H1 (cell line): ENCODE measurements around the gene DPP4. TPM values are rescaled to one million over a fixed set of nuclear protein-coding genes. Genes with fewer than 3 reads are reported as not detected.
A peak's percentile ranks its signal among the peaks of the same experiment; 100 is the strongest.

Experiments used
- CTCF ChIA-PET: fragments of 300-600 bp; sonication (Branson Sonifier 250); formaldehyde crosslinking; loops from one replicate; lab custom pipeline; 2021; ENCODE audit not compliant: partially characterized antibody; lab: Charles Lee
- POLR2A ChIA-PET: fragments of 300-600 bp; sonication (Branson Sonifier 250); formaldehyde crosslinking; loops from one replicate; lab custom pipeline; 2021; ENCODE audit warnings: inconsistent platforms; ENCODE audit not compliant: partially characterized antibody; lab: Charles Lee
- DNase-seq, 2 experiments: peaks; one replicate each; pipeline versions ENCODE4 v3.0.0 to v3.0.0-alpha.2; 2010 to 2022; ENCODE audit warnings: low spot score in 2 of 2, low read depth in 1 of 2, mixed read lengths in 1 of 2
- FAIRE-seq: peaks from 2 replicates; lab custom pipeline; 2011; peaks lifted over from hg19 to GRCh38; lab: Jason Lieb, UNC
- H2AFZ ChIP-seq: 2 replicates; pipeline ENCODE4 v1.8.1; 2012; ENCODE audit warnings: low read length, inconsistent platforms
- H2AK5ac ChIP-seq: 2 replicates; pipeline ENCODE4 v1.6.1; 2013; ENCODE audit warnings: low read depth, low read length
- H2BK120ac ChIP-seq: replicated peaks from 2 replicates; pipeline ENCODE3; 2013; ENCODE audit warnings: low read depth, low read length, inconsistent platforms
- H2BK12ac ChIP-seq: 2 replicates; pipeline ENCODE4 v1.6.1; 2013; ENCODE audit warnings: low read depth, low read length
- H2BK15ac ChIP-seq: 2 replicates; pipeline ENCODE4 v1.6.1; 2013; ENCODE audit warnings: low read length
- H2BK20ac ChIP-seq: 2 replicates; pipeline ENCODE4 v1.6.1; 2013; ENCODE audit warnings: low read length
- H2BK5ac ChIP-seq: 2 replicates; pipeline ENCODE4 v1.6.1; 2013; ENCODE audit warnings: low read depth, low read length
- H3K14ac ChIP-seq: 2 replicates; pipeline ENCODE4 v1.6.1; 2013; ENCODE audit warnings: inconsistent platforms; ENCODE audit not compliant: insufficient read length
- H3K18ac ChIP-seq: 2 replicates; pipeline ENCODE4 v1.6.1; 2013; ENCODE audit warnings: low read length; ENCODE audit errors: extremely low read depth
- H3K23ac ChIP-seq: 2 replicates; pipeline ENCODE4 v1.6.1; 2013; ENCODE audit warnings: inconsistent platforms; ENCODE audit not compliant: insufficient read length
- H3K23me2 ChIP-seq: 2 replicates; pipeline ENCODE4 v1.6.1; 2013; ENCODE audit warnings: low read depth, low read length
- H3K27ac ChIP-seq: 2 replicates; pipeline ENCODE4 v1.6.1; 2011; ENCODE audit warnings: low read depth, low read length, inconsistent platforms
- H3K27me3 ChIP-seq, 4 experiments: replicated peaks in 1 of 4; 1 replicate in 1 of 4; 2 replicates in 3 of 4; pipeline versions ENCODE4 v1.6.1 to v1.8.1; 2011 to 2013; ENCODE audit warnings: low read length in 3 of 4, mild to moderate bottlenecking in 3 of 4, inconsistent platforms in 2 of 4, mixed read lengths in 2 of 4, moderate library complexity in 1 of 4; ENCODE audit not compliant: control insufficient read depth in 3 of 4, insufficient read depth in 3 of 4; ENCODE audit errors: extremely low read depth in 1 of 4
- H3K36me3 ChIP-seq, 4 experiments: 2 replicates each; pipeline versions ENCODE4 v1.6.1 to v1.8.1; 2011 to 2013; ENCODE audit warnings: mild to moderate bottlenecking in 4 of 4, low read length in 3 of 4, moderate library complexity in 2 of 4, control low read depth in 1 of 4, inconsistent platforms in 1 of 4; ENCODE audit not compliant: insufficient read depth in 4 of 4, control insufficient read depth in 2 of 4
- H3K4ac ChIP-seq: replicated peaks from 2 replicates; pipeline ENCODE3; 2013; ENCODE audit warnings: low read length, low read depth, mixed read lengths, inconsistent platforms; ENCODE audit not compliant: insufficient read length
- H3K4me1 ChIP-seq, 4 experiments: replicated peaks in 1 of 4; 1 replicate in 1 of 4; 2 replicates in 3 of 4; pipeline versions ENCODE4 v1.6.1 to v1.8.1; 2011 to 2013; ENCODE audit warnings: low read length in 3 of 4, inconsistent platforms in 2 of 4, mixed read lengths in 1 of 4; ENCODE audit not compliant: insufficient read depth in 4 of 4, control insufficient read depth in 3 of 4
- H3K4me2 ChIP-seq, 2 experiments: 2 replicates each; pipeline versions ENCODE4 v1.6.1 to v1.8.1; 2011 to 2013; ENCODE audit warnings: low read depth in 2 of 2, low read length in 2 of 2, control low read depth in 1 of 2, inconsistent platforms in 1 of 2, mild to moderate bottlenecking in 1 of 2; ENCODE audit not compliant: insufficient read depth in 1 of 2
- H3K4me3 ChIP-seq, 4 experiments: fragments of 200-600, 300-600 bp in 1 of 4; sonication (generic), shearing (Covaris generic), sonication (Bioruptor Twin) in 1 of 4; 2 replicates each; pipeline versions ENCODE4 v1.5.1 to v1.8.1; 2011 to 2016; ENCODE audit warnings: low read length in 4 of 4, low read depth in 3 of 4, control low read depth in 2 of 4, inconsistent platforms in 2 of 4, mild to moderate bottlenecking in 2 of 4, mixed read lengths in 1 of 4, moderate library complexity in 1 of 4; ENCODE audit not compliant: insufficient read depth in 2 of 4; ENCODE audit errors: extremely low read depth in 1 of 4
- H3K56ac ChIP-seq: replicated peaks from 2 replicates; pipeline ENCODE3; 2013; ENCODE audit warnings: low read depth, mild to moderate bottlenecking, mixed read lengths, low read length, inconsistent platforms; ENCODE audit not compliant: insufficient read length
- H3K79me1 ChIP-seq: 2 replicates; pipeline ENCODE4 v1.6.1; 2013; ENCODE audit warnings: low read depth, low read length, control low read depth
- H3K79me2 ChIP-seq, 2 experiments: 2 replicates each; pipeline versions ENCODE4 v1.6.1 to v1.8.1; 2012 to 2013; ENCODE audit warnings: low read length in 2 of 2, mild to moderate bottlenecking in 2 of 2, inconsistent platforms in 1 of 2; ENCODE audit not compliant: insufficient read depth in 2 of 2, control insufficient read depth in 1 of 2
- H3K9ac ChIP-seq, 4 experiments: replicated peaks in 1 of 4; 1 replicate in 1 of 4; 2 replicates in 3 of 4; pipeline versions ENCODE4 v1.6.1 to v1.8.1; 2011 to 2013; ENCODE audit warnings: low read depth in 3 of 4, low read length in 3 of 4, control low read depth in 2 of 4, mild to moderate bottlenecking in 2 of 4, moderate library complexity in 2 of 4, inconsistent platforms in 1 of 4; ENCODE audit errors: extremely low read depth in 1 of 4
- H3K9me3 ChIP-seq, 2 experiments: 2 replicates each; pipeline versions ENCODE4 v1.6.1 to v1.8.1; 2012 to 2013; ENCODE audit warnings: mild to moderate bottlenecking in 2 of 2, moderate library complexity in 2 of 2, control low read depth in 1 of 2, inconsistent platforms in 1 of 2, low read depth in 1 of 2, low read length in 1 of 2, mixed read lengths in 1 of 2; ENCODE audit not compliant: insufficient read depth in 2 of 2
- H4K20me1 ChIP-seq, 2 experiments: replicated peaks in 1 of 2; 2 replicates each; pipeline versions ENCODE3 to v1.8.1; 2011 to 2013; ENCODE audit warnings: inconsistent platforms in 2 of 2, low read length in 2 of 2, mild to moderate bottlenecking in 1 of 2; ENCODE audit not compliant: insufficient read depth in 2 of 2, control insufficient read depth in 1 of 2
- H4K5ac ChIP-seq: 2 replicates; pipeline ENCODE4 v1.6.1; 2013; ENCODE audit warnings: low read length, low read depth, mixed read lengths, inconsistent platforms; ENCODE audit not compliant: insufficient read length
- H4K8ac ChIP-seq: 2 replicates; pipeline ENCODE4 v1.8.0; 2013; ENCODE audit warnings: mild to moderate bottlenecking, moderate library complexity, low read length, inconsistent platforms; ENCODE audit not compliant: insufficient read depth; ENCODE audit errors: extremely low read depth
- H4K91ac ChIP-seq: replicated peaks from 2 replicates; pipeline ENCODE3; 2013; ENCODE audit warnings: low read length, mixed read lengths, inconsistent platforms; ENCODE audit not compliant: insufficient read length
- PHF8 ChIP-seq: fragments of 200-600 bp; sonication (generic); conservative IDR thresholded peaks from 2 replicates; pipeline ENCODE4 v1.7.1; 2012; ENCODE audit warnings: low read depth, mild to moderate bottlenecking, inconsistent platforms, low read length, moderate library complexity
- RAD21 ChIP-seq, 2 experiments: IDR thresholded peaks in 1 of 2; conservative IDR thresholded peaks in 1 of 2; 2 replicates each; pipeline ENCODE4 v1.6.1; 2011; ENCODE audit warnings: low read depth in 2 of 2, low read length in 2 of 2, improper control_type of control experiment in 1 of 2, inconsistent platforms in 1 of 2, mild to moderate bottlenecking in 1 of 2, moderate library complexity in 1 of 2
- SAP30 ChIP-seq: fragments of 300-600 bp; sonication (generic); IDR thresholded peaks from 2 replicates; pipeline ENCODE4 v1.7.1; 2012; ENCODE audit warnings: low read length, moderate library complexity, mild to moderate bottlenecking, inconsistent platforms; ENCODE audit not compliant: insufficient read depth, insufficient replicate concordance
- WGBS, 2 experiments: shearing (Covaris generic) in 1 of 2; methylation state at CpG; one replicate each; pipeline versions ENCODE4 v1.1.6 to v1.1.7; 2013 to 2015; ENCODE audit warnings: low lambda C conversion rate in 2 of 2, mixed read lengths in 2 of 2, inconsistent platforms in 1 of 2, low coverage in 1 of 2, missing lambda C conversion rate in 1 of 2; ENCODE audit not compliant: insufficient replicate concordance in 2 of 2, insufficient coverage in 1 of 2, insufficient read length in 1 of 2; ENCODE audit errors: extremely low coverage in 1 of 2, missing lambda C conversion rate in 1 of 2; 5-methylcytosine and 5-hydroxymethylcytosine counted together
- polyA plus RNA-seq, 7 experiments: library from polyadenylated mRNA; depleted of rRNA in 3 of 7; stranded (reverse) in 5 of 7; unstranded in 2 of 7; fragments of >200 nt in 5 of 7; fragments of 200-250 nt in 2 of 7; gene quantifications; 1 replicate in 5 of 7; 2 replicates in 1 of 7; 4 replicates in 1 of 7; pipeline versions ENCODE4 v1.2.1 to v1.2.3, GENCODE V29; 2011 to 2013; ENCODE audit warnings: missing spikeins in 2 of 7, mixed read lengths in 2 of 7
- total RNA-seq: library from RNA; stranded (reverse); fragmentation: NEBNext Ultra II Directional; extraction: Animal tissue kit (Norgen Biotek cat#: 25700); gene quantifications from 2 replicates; pipeline ENCODE4 v1.2.1, GENCODE V29; 2021
- TF ChIP-seq, protein P1 (sequence below), 3 experiments: IDR thresholded peaks; 1 replicate in 2 of 3; 2 replicates in 1 of 3; pipeline versions ENCODE4 v1.5.1 to v1.6.1; 2011; ENCODE audit warnings: low read length in 3 of 3, mild to moderate bottlenecking in 3 of 3, inconsistent platforms in 2 of 3, low read depth in 1 of 3, moderate library complexity in 1 of 3; ENCODE audit not compliant: insufficient read depth in 1 of 3; ENCODE audit errors: control extremely low read depth in 1 of 3

DPP4 gene
- total and polyA plus RNA-seq, 2 of the 8 experiments (the other 6 are each of a cell fraction or from before 2014, with no cell fraction given), result 1.3 to 3.1 TPM

GRCh38 chr2:162091325-162092007 is 17.5 kb upstream of the DPP4 start:
- Histone ChIP-seq H3K36me3 (no peaks in the 10 kb centered on the region), H4K20me1 (no peaks in the 10 kb centered on the region), H3K14ac (no peak overlapping the region), H3K4me2 (no peak overlapping the region), H3K27ac (no peak overlapping the region), H4K91ac (no peak overlapping the region), H2BK5ac (no peak overlapping the region), H2BK15ac (no peak overlapping the region), H2BK12ac (no peak overlapping the region), H3K4ac (no peak overlapping the region), H3K23me2 (no peaks in the 10 kb centered on the region), H3K4me1 (no peaks in the 10 kb centered on the region), H2BK20ac (no peak overlapping the region), H4K8ac (no peak overlapping the region), H3K9ac (no peak overlapping the region), H4K5ac (no peak overlapping the region), H2AFZ (no peak overlapping the region), H3K9me3 (no peaks in the 10 kb centered on the region), H3K27me3 (no peaks in the 10 kb centered on the region), H3K79me2 (no peaks in the 10 kb centered on the region), H3K79me1 (no peaks in the 10 kb centered on the region), H3K4me3 (no peak overlapping the region), H2AK5ac (no peak overlapping the region), H3K56ac (no peak overlapping the region), H3K23ac (no peak overlapping the region), H2BK120ac (no peak overlapping the region), H3K18ac (no peak overlapping the region)
- 91% methylated on average over 7 of the region's 7 CpGs; no CpG with 5 or more reads in 1 of the 2 experiments for WGBS, 2 experiments
- TF ChIP-seq PHF8, result no peak
- TF ChIP-seq, protein P1, sequence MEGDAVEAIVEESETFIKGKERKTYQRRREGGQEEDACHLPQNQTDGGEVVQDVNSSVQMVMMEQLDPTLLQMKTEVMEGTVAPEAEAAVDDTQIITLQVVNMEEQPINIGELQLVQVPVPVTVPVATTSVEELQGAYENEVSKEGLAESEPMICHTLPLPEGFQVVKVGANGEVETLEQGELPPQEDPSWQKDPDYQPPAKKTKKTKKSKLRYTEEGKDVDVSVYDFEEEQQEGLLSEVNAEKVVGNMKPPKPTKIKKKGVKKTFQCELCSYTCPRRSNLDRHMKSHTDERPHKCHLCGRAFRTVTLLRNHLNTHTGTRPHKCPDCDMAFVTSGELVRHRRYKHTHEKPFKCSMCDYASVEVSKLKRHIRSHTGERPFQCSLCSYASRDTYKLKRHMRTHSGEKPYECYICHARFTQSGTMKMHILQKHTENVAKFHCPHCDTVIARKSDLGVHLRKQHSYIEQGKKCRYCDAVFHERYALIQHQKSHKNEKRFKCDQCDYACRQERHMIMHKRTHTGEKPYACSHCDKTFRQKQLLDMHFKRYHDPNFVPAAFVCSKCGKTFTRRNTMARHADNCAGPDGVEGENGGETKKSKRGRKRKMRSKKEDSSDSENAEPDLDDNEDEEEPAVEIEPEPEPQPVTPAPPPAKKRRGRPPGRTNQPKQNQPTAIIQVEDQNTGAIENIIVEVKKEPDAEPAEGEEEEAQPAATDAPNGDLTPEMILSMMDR (IDR thresholded peaks at IDR 0.05; ENCODE audit: control extremely low read depth in 1 of 3, insufficient read depth in 1 of 3, low read depth in 1 of 3, low read length in 3 of 3), result peak; percentile 54 to 68 (median 62)
- peak; percentile 70 to 76 for TF ChIP-seq RAD21 (IDR thresholded peaks at IDR 0.05 in 1 of 2, conservative IDR thresholded peaks at IDR 0.05 in 1 of 2; ENCODE audit: low read depth in 2 of 2, low read length in 2 of 2)
- no peak for TF ChIP-seq SAP30
- no peak for FAIRE-seq
- DNase-seq, result peak; percentile 5 to 60
- POLR2A ChIA-PET, result no interaction called here
- CTCF ChIA-PET, result interaction anchor here (0.7 to 2.6 kb wide), 13 partner anchors 8 to 105 kb away, joined by 3 to 11 read pairs (median 5); no protein-coding TSS in a partner anchor
